HepG2 (cell line): Measurements from ENCODE around the gene ZFP14. TPM values are rescaled to one million over a fixed set of nuclear protein-coding genes. Genes with fewer than 3 reads are reported as not detected.

Experiments used
- ARID2 ChIP-seq: sonication (generic); formaldehyde crosslinking; IDR thresholded peaks from 2 replicates; pipeline ENCODE4 v1.8.1; 2022; ENCODE audit warnings: mild to moderate bottlenecking, missing genetic modification reagents, borderline replicate concordance
- DPF2 ChIP-seq: sonication (generic); formaldehyde crosslinking; IDR thresholded peaks from 2 replicates; pipeline ENCODE4 v1.4.0; 2020; ENCODE audit warnings: mild to moderate bottlenecking, low read depth, missing genetic modification reagents, borderline replicate concordance
- GABPA ChIP-seq, 2 experiments: IDR thresholded peaks; 2 replicates each; pipeline ENCODE4 v1.6.1; 2011 to 2016; ENCODE audit warnings: low read depth in 2 of 2, low read length in 1 of 2, missing biosample characterization in 1 of 2, missing genetic modification characterization in 1 of 2
- HNRNPL ChIP-seq: fragments of 200-400 bp; formaldehyde crosslinking; IDR thresholded peaks from 2 replicates; pipeline ENCODE4 v1.6.1; 2017; ENCODE audit warnings: mild to moderate bottlenecking, low read depth, low read length
- MIER3 ChIP-seq: IDR thresholded peaks from 2 replicates; pipeline ENCODE4 v1.6.1; 2016; ENCODE audit warnings: missing compliant biosample characterization, borderline replicate concordance
- SOX6 ChIP-seq, 2 experiments: fragments of 450-650 bp in 1 of 2; sonication (generic) in 1 of 2; formaldehyde crosslinking in 1 of 2; IDR thresholded peaks; 2 replicates each; pipeline versions ENCODE4 v1.4.0 to v1.6.1; 2017 to 2020; ENCODE audit warnings: antibody characterized with exemption in 1 of 2, mild to moderate bottlenecking in 1 of 2, missing genetic modification reagents in 1 of 2
- SUZ12 ChIP-seq: fragments of 150-350 bp; IDR thresholded peaks from 2 replicates; pipeline ENCODE4 v1.6.1; 2014; ENCODE audit warnings: low read depth, low read length
- TCF7L2 ChIP-seq: IDR thresholded peaks from 2 replicates; pipeline ENCODE4 v1.6.1; 2011; ENCODE audit warnings: mild to moderate bottlenecking, low read depth, low read length, moderate library complexity
- TMF1 ChIP-seq: sonication (generic); formaldehyde crosslinking; IDR thresholded peaks from 2 replicates; pipeline ENCODE4 v1.8.1; 2022; ENCODE audit warnings: low read depth, missing genetic modification reagents
- ZBTB7A ChIP-seq: sonication (generic); formaldehyde crosslinking; IDR thresholded peaks from 2 replicates; pipeline ENCODE4 v1.8.0; 2022; ENCODE audit warnings: mild to moderate bottlenecking, missing genetic modification reagents
- ZFP36 ChIP-seq: fragments of 150-350 bp; IDR thresholded peaks from 2 replicates; pipeline ENCODE4 v1.6.1; 2018; ENCODE audit warnings: borderline replicate concordance, low read length, low read depth; ENCODE audit not compliant: partially characterized antibody
- ZNF143 ChIP-seq: sonication (generic); formaldehyde crosslinking; IDR thresholded peaks from 2 replicates; pipeline ENCODE4 v1.4.0; 2020; ENCODE audit warnings: missing genetic modification reagents
- ZNF275 ChIP-seq: sonication (generic); formaldehyde crosslinking; IDR thresholded peaks from 2 replicates; pipeline ENCODE4 v1.8.0; 2022; ENCODE audit warnings: missing genetic modification reagents, mild to moderate bottlenecking, inconsistent platforms, borderline replicate concordance
- ZNF709 ChIP-seq: sonication (generic); formaldehyde crosslinking; IDR thresholded peaks from 2 replicates; pipeline ENCODE4 v1.5.0; 2020; ENCODE audit warnings: mild to moderate bottlenecking, missing genetic modification reagents
- polyA plus RNA-seq, 8 experiments: library from polyadenylated mRNA; depleted of rRNA in 3 of 8; stranded (reverse) in 7 of 8; unstranded in 1 of 8; fragments of >200 nt; fragmentation: Illumina TruSeq in 4 of 8; extraction: Trizol in 4 of 8; gene quantifications; 2 replicates each; pipeline versions ENCODE4 v1.2.1 to v1.2.3, GENCODE V29; 2011 to 2016; ENCODE audit warnings: low read depth in 4 of 8, missing spikeins in 1 of 8, mixed read lengths in 1 of 8; ENCODE audit not compliant: insufficient read depth in 1 of 8
- total RNA-seq, 5 experiments: library from RNA; depleted of rRNA; stranded (reverse); fragments of >200 nt; fragmentation: Illumina TruSeq; extraction: Trizol; gene quantifications; 2 replicates each; pipeline ENCODE4 v1.2.3, GENCODE V29; 2016; ENCODE audit warnings: low read depth in 1 of 5
- TF ChIP-seq, protein P1 (sequence below): sonication (generic); formaldehyde crosslinking; IDR thresholded peaks from 2 replicates; pipeline ENCODE4 v1.4.0; 2020; ENCODE audit warnings: low read depth, mild to moderate bottlenecking, missing genetic modification reagents
- TF ChIP-seq, protein P2 (sequence below): sonication (generic); formaldehyde crosslinking; IDR thresholded peaks from 2 replicates; pipeline ENCODE4 v1.4.0; 2020; ENCODE audit warnings: mild to moderate bottlenecking, missing genetic modification reagents

ZFP14 gene
- total and polyA plus RNA-seq, 2 of the 13 experiments (the other 11 are each of a cell fraction or from before 2014, with no cell fraction given), result 2.0 to 5.0 TPM

DNA sequence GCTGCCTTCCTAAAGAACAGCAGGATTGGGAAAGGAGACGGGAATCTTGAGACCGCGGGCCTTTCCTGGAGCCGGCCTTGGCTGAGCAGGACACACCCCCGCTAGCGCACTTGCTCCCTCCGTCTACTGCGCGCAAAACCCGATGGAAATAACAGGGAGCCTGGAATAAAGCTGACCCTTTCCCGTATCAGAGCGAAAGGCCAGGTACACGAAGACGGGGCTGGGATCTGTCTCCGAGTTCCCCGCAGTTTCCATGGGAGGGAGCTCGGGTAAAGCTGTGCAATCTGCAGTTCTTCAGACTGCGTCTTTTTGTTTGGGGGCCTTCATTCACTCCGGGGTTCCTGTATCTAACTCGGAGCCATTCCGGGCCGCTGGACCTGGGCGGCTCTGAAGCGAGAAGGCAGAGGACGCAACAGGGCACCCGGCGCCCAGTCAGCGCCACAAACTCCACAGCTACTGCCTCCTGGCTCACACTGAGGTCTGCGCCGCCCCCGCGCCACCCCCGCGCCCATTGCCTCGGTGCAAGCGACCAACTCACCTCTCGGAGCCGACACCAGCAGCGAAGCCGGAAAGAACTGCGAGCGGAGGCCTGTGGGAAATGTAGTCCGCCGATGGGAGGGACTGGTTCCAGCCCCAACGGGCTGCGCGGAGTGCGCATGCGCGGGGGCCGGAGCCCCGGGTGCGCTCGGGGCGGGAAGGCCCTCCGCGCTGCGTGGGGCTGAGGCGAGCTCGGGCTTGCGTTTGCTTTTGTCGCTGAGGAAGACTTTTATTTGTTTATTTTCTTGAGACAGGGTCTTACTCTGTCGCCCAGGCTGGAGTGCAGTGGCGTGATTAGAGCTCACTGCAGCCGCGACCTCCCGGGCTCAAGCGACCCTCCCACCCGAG lies at the start of gene ZFP14 (continued):
- TF ChIP-seq, protein P1, sequence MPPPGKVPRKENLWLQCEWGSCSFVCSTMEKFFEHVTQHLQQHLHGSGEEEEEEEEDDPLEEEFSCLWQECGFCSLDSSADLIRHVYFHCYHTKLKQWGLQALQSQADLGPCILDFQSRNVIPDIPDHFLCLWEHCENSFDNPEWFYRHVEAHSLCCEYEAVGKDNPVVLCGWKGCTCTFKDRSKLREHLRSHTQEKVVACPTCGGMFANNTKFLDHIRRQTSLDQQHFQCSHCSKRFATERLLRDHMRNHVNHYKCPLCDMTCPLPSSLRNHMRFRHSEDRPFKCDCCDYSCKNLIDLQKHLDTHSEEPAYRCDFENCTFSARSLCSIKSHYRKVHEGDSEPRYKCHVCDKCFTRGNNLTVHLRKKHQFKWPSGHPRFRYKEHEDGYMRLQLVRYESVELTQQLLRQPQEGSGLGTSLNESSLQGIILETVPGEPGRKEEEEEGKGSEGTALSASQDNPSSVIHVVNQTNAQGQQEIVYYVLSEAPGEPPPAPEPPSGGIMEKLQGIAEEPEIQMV (CRISPR knock-in tag), result no peak; the same call in 1 of the 2 replicates
- TF ChIP-seq GABPA (IDR thresholded peaks at IDR 0.05; ENCODE audit: low read depth, low read length) (peak; percentile 67), GABPA (CRISPR knock-in tag; IDR thresholded peaks at IDR 0.05; ENCODE audit: low read depth) (peak; percentile 90), DPF2 (CRISPR knock-in tag) (no peak), MIER3 (CRISPR knock-in tag) (peak; percentile 58; the same call in 1 of the 2 replicates), HNRNPL (0 out of 2 replicates have a peak, but pooled peaks have one; percentile 51), TMF1 (CRISPR knock-in tag) (no peak), ARID2 (CRISPR knock-in tag) (no peak), SOX6 (IDR thresholded peaks at IDR 0.05) (no peak), SOX6 (CRISPR knock-in tag; IDR thresholded peaks at IDR 0.05) (peak; percentile 73), ZNF275 (CRISPR knock-in tag) (peak; percentile 79; the same call in 1 of the 2 replicates), ZNF709 (CRISPR knock-in tag) (peak; percentile 45; the same call in 1 of the 2 replicates), ZBTB7A (CRISPR knock-in tag) (no peak), TCF7L2 (no peak), ZNF143 (CRISPR knock-in tag) (peak; percentile 97), ZFP36 (no peak), SUZ12 (peak; percentile 69)
- TF ChIP-seq, protein P2, sequence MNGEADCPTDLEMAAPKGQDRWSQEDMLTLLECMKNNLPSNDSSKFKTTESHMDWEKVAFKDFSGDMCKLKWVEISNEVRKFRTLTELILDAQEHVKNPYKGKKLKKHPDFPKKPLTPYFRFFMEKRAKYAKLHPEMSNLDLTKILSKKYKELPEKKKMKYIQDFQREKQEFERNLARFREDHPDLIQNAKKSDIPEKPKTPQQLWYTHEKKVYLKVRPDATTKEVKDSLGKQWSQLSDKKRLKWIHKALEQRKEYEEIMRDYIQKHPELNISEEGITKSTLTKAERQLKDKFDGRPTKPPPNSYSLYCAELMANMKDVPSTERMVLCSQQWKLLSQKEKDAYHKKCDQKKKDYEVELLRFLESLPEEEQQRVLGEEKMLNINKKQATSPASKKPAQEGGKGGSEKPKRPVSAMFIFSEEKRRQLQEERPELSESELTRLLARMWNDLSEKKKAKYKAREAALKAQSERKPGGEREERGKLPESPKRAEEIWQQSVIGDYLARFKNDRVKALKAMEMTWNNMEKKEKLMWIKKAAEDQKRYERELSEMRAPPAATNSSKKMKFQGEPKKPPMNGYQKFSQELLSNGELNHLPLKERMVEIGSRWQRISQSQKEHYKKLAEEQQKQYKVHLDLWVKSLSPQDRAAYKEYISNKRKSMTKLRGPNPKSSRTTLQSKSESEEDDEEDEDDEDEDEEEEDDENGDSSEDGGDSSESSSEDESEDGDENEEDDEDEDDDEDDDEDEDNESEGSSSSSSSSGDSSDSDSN (CRISPR knock-in tag), result peak; percentile 86
